NCI-H2029 treated with DMSO at 0.1 percent for 48 hours (cell line): Measurements from ENCODE around the gene KIF1C.
A peak's percentile ranks its signal among the peaks of the same experiment; 100 is the strongest.

Experiments
- DNase-seq: peaks from one replicate; lab custom pipeline; 2025; lab: John Stamatoyannopoulos, UW

KIF1C gene

DNA sequence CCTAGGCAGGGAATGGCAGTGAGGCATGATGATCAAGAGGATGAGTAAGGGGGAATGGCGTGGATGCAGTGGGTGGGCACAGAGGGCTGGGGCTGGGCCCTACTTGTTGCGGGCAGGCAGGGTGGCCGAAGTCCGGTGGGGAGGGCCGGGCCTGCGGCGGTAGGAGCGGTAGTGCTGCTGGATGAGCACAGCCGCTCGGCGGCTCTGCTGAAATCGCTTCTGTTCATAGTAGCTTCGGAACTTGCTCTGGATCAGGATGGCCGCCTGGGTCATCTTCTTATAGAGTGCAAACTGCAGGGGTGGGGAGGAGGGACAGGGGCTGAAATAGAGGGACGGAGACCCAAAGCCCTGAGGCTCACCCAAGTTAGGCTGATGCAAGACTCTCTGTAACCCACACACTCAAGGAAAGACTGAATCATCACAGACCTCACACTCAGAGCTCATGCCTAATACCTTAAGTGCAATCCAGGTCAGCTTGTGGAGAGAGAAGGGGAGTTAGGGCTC, 28.7 kb upstream of the KIF1C start:
- DNase-seq: no peak

GRCh38 chr17:4969551-4970173, 28.1 kb upstream of the KIF1C start:
- no peak for DNase-seq

DNA sequence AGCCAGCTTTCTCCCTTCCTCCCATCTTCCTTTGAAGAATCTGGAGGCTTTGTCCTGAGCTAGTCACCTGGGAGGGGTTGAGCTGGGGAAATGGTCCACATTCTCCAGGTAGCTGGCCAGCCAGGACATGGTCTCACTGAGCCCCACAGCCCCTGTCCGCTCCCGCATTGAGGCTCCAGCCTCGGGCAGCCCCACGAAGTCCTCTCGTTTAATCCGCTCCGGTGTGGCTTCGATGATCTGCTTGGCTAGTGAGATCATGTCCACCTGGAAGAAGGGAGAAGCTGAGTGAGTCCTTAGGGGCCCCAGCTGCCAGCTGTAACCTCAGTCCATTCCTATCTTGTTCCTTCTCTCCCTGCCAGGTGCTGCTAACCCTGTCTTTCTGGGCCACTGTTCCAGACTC, 27.5 kb upstream of the KIF1C start:
- DNase-seq: no peak

- DNase-seq: no peak
These were observed 25.9 kb upstream of the KIF1C start for GRCh38 chr17:4971826-4972225.

DNA sequence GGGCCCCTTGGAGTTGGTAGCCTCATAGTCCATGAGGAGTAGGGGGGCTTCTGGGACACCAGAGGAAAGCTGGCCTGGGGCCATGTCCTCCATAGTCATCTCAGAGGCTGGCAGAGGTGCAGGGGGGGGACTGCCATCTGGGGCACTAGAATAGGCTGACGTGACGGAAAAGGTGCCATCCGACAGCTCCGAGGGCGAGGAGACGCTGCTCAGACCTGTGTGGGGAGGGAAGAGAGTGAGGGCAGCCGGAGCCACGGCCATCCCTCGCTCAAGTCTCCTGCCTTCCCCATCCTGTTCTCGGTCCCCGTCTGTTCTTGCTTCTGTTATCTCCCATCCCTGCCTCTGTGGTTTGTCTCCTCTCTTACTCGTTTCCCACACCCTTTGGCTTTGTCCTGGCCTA, 25.4 kb upstream of the KIF1C start:
- DNase-seq: no peak

DNA sequence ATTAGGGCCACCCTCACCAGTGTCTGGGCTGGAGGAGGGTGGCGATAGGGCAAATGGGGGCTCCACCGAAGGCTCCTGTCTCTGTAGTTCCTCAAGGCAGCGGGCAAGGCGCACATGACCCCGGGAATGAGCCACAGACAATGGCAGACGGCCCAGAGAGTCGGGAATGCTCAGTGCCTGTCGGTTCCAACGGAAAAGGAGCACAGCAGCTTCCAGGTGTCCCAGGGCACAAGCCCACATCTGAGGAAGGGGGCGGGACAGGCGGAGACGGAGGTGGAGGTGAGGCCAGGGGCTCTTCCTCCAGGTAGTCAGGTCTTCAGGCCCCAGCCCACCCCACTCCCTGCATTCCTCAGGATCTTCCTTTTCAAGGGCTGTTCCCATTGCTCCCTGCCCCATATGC, 25.0 kb upstream of the KIF1C start:
- DNase-seq: no peak

- DNase-seq: no peak
These were observed 24.3 kb upstream of the KIF1C start for GRCh38 chr17:4973256-4974114.

DNA sequence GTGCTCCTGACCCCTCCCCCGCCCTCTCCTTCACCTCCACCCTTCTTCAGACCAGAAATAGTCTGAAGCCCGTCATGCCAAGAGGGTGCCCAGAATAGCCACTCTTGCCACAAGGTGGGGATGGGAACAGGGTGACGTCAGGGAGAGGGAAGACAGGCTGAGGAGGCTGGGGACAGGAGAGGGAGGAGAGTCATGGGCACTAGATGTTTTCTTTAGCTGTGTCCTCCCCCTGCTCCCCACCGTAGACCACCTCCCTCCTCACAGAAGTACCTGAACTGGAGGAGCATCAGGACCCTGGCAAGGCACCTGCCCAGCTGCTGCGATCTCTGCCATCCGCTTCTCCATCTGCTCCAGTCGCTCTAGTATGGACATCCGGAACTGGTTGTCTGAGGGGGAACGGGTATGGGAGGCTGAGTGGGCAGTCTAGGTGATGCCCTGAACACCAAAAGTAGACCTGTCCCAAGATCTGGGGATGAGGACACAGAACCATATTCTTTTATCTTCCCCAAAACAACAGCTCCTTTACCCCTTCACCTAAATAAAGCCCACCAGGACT, 23.6 kb upstream of the KIF1C start:
- no peak for DNase-seq

GRCh38 chr17:4978726-4979125, 19.0 kb upstream of the KIF1C start:
- no peak for DNase-seq

DNA sequence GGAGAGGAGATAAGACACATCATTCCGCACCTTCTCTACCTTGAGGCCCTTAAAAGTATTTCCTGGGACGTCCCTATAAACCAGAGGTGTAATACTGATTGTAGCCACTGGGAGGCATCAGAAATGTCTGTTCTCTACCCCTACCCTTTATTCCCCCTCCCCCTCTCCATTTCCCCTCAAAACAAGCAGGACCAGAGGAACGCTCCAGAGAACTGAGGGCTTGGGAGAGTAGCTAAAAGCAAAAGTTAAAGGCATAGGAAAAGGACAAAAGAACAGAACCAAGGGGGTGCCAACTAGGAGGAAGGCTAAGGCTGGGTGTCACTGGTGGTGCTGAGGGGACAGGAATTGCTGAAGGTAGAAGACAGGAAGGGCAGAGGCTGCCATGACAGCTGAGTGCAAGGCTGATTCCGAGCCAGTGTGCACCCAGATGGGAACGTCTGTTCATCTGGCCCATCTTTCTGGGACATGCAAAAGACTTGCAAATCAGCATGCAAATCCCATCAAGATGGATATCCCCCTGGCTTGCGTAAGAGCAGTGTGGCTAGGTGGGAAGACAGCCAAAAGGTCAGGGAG, 17.0 kb upstream of the KIF1C start:
- DNase-seq: peak; percentile 2

GRCh38 chr17:4982305-4982704, 15.4 kb upstream of the KIF1C start:
- no peak for DNase-seq

DNA sequence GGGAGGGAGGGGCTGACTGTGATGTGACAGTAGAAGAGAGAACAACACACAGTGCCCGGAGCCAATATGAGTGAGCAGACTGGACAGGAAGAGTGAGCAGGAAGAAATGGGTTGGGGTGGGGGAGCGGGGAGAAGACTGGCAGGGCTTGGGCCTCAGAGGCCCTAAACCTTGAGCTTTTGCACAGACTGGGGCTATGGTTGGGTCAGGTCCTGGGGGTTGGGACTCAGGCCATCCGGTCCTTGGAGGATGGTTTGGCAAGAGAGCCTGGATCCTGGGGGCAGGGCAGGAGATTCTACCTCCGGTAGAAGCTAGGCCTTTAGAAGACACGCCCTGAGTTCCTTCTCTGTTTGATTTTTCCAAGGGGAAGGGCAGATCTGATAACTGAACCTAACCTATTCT, 11.3 kb upstream of the KIF1C start:
- DNase-seq: no peak

GRCh38 chr17:4986951-4987766, 10.6 kb upstream of the KIF1C start, which contains the start of gene CAMTA2:
CAMTA2 (minus strand) TSS chr17:4987675; CDS start chr17:4986222, 1,453 bp downstream.
- peak; percentile 17 for DNase-seq

DNA sequence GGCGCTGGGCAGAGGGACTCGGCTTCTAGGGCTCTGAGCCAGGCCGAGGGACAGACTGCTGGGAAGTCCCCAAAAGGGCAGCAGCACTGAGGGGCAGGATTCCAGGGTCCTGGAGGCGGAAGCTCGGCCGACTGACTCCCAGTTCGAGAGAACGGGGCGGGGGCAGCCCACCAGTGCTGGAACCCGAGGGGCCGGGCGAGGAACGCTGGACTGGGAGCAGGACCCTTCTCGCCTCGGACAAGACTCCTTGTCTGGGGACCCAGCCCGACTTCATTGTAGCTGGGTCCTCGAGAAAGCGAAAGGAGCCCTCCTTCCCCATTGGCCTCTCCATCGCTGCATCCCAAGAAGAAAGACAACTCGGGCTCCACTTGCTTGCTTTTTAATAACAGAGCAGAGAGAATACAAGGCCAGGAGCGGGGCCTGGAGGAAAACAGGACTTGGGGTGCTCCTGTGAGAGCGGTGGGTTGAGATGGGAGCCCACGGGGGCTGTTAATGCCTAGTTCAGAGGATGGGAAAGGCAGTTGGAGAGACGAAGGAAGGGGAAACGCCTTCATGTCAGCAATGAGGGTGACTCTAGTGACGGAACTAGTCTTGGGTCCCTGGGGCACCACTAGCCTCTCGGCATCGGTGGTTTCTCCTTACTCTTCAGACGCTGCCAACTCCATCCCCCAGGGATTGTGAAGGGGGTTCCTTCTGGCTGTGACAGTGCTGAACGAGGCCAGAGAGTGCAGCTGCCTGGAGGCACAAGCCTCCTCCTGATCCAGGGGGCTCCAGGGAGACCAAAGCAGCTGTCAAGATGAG, 9.8 kb upstream of the KIF1C start:
- no peak for DNase-seq

DNA sequence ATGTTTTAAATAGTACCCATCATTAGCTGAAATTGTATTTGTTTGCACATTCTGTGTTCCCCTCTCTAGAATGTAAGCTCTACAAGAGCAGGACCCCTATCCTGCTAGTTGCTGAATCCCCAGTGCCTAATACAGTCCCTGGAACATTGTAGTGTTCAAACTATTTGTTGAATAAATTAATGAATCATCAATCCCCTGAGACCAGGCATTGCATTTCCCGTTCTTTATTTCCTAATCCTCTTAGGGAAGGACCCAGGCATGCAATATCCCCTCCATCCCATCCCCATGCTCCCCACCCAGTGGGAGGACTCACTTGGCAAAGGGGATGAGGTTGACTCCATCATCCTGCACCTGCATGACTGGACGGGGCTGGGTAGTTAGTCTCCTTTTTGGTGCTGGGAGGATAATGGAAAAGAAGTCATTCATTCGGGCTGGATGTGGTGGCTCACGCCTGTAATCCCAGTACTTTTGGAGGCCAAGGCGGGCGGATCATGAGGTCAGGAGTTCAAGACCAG, 3.6 kb upstream of the KIF1C start:
- DNase-seq: no peak

DNA sequence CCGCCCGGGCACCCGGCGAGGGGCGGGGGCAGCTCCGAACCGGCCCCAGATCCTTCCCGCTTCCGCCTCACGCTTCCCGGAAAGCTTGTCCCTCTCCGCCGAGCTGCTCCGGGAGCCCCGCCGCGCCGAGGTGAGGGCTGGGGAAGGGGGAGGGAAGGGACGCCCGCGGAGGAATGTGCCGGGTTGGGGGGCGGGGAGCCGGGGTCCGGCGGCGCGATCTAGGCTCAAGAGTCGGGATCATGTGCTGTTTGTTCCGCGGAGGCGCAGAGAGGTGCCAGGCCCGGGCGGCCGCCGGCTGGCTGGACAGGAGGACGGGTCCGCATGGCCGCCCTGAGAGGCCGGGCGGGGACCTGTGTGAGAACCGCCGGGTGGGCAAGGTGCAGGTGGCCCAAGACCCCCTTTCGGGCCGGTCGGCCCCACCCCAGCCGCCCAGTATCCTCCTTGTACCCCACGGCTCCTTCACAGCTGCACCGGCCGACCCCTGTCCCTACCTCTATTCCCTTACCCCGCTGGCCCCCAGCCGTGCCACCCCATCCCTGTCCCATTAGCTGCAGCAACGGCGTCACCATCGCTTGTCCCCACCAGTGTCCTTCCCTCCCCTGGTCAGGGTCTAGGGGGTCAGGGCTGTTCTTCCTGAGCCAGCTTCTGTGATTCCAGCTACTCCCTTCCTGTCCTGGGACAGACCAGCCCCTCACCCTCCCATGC, 429 bp downstream of the KIF1C start:
- DNase-seq: no peak

DNA sequence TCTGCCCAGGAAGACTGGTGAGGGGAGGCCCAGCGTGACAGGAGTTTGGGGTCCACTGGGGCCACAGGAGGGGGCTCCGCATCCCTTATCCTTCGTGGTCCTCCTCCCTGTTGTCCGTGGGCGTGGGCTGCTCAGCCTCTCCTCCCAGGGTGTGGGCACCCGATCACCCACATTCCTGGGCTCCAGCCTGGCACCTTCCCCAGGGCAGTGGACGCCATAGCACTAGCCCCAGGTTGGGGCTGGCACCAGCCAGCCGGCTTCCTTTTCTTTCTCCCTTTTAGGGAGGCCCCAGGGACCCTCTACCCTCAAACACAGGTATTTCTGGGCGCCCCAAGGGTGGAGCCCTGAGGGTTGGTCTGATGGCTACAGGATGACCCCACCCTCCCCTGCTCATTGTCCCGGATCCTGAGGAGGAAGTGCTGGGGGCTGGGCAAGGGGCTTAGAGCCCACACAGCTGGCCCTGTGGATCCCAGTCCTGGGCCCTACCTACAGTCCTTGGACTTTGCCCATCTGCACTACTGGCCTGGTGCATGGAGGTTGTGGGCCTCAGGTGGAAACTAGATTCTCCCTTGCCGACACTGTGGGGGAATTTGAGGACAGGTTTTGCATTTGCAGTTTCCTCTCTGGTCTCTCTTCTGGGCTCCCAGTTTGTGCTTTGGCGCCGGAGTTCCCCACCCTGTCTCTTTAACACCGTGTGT, 1.1 kb downstream of the KIF1C start:
- no peak for DNase-seq

DNA sequence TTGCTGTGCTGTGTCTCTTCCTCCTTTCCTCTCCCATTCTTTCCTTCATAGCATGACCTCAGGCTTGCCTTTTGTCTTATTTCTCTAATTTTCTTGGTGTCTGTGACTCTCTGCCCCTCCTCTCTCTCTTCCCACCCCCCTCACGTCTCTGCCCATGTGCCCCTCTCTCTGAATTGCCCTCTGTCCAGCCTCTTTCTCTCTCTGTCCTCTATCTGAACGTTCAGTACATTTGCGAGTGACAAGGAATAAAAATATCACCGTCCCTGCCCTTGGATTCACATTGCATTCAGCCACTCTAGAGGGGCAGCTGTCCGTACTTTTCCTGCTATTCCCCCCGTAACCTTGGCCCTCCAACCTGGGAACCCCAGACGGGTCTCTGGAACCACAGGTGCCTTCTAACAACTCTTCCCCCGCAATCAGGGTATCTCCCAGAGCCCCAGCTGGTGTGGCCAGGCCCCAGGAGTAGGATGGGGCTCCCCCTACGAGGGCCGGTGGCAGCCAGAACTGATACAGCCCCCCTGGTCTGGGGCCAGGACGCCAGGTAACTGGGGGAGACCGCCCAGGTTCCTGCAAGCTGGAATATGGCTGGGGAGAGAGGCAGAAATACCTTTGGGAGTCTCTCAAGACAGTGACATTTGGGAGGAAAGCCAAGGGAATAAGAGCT, 1.8 kb downstream of the KIF1C start:
- no peak for DNase-seq

GRCh38 chr17:5000237-5000639, 2.5 kb downstream of the KIF1C start:
- no peak for DNase-seq
